ENCODE results near the gene NEK4. TPM values are rescaled to one million over a fixed set of nuclear protein-coding genes. Genes with fewer than 3 reads are reported as not detected.
"Not testable (repeated sequence)": the region's sequence is repeated elsewhere in the genome, so short reads cannot be mapped to it uniquely, and the experiment has no call there.

The NEK4 gene
- total RNA-seq, 1 donor from 2014 or later: 14.7 TPM

DNA sequence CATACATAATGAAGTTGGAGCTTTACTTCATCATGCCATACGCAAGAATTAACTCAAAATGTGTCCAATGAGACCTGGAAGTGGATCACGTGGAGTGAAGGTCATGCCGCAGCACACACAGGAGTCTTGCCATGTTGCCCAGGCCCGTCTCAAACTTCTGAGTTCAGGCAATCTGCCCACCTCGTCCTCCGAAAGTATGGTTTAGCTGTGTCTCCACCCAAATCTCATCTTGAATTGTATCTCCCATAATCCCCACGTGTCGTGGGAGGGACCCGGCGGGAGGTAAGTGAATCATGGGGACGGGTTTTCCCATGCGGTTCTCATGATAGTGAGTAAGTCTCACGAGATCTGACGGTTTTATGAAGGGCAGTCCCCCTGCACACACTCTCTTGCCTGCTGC is 39.1 kb downstream of the NEK4 start:
- no peak for ATAC-seq

DNA sequence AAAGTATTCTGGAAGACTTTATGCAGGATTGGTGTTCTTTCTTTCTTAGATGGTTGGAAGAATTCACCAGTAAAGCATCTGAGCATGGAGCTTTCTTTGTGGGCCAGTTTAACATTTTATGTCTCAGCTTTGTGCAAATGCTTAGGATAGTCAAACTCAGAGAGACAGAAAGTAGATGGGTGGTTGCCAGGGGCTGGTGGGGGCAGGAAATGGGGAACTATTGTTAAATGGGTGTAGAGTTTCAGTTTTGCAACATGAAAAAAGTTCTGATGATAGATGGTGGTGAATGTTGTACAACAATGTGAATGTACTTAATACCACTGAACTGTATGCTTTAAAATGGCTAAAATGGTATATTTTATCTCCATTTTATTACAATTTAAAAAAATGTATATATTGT is 40.1 kb downstream of the NEK4 start:
- ATAC-seq: no peak

DNA sequence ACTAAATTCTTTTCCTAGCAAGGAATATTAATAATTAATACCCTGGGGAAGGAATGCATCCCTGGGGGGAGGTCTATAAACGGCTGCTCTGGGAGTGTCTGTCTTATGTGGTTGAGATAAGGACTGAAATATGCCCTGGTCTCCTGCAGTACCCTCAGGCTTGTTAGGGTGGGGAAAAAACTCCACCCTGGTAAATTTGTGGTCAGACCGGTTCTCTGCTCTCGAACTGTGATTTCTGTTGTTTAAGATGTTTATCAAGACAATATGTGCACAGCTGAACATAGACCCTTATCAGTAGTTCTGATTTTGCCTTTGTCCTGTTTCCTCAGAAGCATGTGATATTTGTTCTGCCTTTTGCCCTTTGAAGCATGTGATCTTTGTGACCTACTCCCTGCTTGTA is 42.0 kb downstream of the NEK4 start:
- not testable (repeated sequence) for ATAC-seq

DNA sequence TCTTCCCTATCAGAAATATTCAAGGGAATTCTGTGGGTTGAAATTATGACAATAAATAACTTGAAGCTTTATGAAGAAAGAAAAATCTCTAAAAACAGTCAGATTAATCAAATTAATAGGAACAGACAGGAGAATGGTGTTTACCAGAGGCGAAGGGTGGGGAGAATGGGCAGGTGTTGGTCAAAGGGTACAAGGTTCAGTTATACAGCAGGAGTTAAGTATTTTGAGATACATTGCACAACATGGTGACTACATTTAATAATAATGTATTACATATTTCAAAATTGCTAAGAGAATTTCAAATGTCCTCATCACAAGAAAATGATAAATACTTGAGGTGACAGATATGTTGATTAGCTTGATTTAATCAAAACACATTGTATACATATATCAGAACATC is 46.2 kb downstream of the NEK4 start:
- no peak for ATAC-seq

DNA sequence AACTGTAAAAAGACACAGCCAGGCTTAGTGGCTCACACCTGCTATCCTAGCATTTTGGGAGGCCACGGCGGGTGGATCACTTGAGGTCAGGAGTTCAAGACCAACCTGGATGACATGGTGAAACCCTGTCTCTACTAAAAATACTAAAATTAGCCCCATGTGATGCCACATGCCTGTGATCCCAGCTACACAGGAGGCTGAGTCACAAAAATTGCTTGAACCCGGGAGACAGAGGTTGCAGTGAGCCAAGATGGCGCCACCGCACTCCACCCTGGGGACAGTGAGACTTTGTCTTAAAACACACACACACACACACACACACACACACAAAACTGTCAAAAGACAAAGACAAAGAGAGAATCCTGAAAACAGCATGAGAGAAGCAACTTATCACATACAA is 46.8 kb downstream of the NEK4 start:
- ATAC-seq: no peak

DNA sequence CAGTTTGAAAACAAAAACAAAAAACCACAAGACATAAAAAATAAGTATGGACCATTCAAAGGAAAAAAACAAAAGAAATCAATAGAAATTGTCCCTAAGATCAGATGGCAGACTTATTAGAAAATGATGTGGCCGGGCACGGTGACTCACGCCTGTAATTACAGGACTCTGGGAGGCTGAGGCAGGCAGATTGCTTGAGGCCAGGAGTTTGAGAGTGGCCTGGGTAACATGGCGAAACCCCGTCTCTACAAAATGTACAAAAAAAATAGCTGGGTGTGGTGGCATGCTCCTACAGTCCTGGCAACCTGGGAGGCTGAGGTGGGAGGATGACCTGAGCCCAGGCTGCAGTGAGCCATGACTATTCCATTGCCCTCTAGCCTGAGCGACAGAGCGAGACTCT is 48.2 kb downstream of the NEK4 start:
- no peak for ATAC-seq

DNA sequence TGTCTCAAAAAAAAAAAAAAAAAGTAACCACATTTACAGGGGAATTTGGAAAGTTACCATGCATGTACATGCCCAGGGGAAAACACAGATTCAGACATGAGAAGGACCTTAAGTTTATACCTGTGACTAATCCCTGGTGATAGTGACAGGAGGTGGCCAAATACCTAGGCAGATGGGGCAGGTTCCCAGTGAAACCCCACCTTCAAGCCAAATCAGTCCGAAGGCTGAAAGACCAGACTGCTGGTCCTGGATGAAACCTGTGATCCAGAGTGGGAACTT is 49.1 kb downstream of the NEK4 start:
- no peak for ATAC-seq

DNA sequence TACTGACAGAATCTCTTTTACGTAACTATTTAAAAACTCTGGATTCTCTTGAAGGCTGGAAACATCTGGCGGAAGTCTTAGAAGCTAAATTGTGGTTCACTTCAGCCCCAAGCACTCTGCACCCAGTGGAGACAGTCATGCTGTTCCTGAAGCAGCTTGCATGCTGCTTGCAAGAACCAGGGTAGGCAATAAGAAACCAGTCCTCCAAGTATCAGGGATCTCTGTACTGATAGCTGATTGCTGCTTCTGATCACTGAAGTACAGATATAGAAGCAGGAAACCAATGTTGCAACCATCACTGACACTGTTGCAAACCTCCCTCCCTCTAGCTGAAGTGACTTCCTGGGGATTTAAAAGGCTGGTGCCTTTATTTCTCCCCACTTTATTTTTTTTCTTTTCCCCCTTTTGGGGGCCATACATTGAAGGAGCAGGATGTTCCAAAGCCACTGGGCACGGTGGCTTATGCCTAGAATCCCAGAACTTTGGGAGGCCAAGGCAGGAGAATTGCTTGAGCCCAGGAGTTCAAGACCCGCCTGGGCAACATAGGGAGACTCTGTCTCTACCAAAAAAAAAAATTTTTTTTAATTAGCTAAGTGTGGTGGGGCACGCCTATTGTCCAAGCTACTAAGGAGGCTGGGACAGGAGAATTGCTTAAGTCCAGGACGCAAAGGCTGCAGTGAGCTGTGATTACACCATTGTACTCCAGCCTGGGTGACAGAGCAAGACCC is 49.6 kb downstream of the NEK4 start:
- ATAC-seq: no peak

DNA sequence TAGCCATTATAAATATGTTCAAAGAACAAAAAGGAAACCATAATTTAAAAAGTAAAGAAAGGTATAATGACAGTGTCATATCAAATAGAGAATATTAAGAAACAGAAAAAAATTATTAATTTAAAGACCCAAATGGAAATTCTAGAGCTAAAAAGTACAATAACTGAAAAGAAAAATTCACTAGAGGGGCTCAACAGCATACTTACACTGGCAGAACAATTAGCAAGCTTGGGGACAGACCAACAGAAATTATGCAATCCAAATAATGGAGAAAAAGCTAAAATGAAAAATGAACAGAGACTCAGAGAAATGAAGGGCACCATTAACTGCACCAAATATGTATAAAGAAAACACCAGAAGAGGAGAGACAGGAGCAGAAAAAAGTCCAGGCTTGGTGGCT is 51.1 kb downstream of the NEK4 start:
- ATAC-seq: no peak

DNA sequence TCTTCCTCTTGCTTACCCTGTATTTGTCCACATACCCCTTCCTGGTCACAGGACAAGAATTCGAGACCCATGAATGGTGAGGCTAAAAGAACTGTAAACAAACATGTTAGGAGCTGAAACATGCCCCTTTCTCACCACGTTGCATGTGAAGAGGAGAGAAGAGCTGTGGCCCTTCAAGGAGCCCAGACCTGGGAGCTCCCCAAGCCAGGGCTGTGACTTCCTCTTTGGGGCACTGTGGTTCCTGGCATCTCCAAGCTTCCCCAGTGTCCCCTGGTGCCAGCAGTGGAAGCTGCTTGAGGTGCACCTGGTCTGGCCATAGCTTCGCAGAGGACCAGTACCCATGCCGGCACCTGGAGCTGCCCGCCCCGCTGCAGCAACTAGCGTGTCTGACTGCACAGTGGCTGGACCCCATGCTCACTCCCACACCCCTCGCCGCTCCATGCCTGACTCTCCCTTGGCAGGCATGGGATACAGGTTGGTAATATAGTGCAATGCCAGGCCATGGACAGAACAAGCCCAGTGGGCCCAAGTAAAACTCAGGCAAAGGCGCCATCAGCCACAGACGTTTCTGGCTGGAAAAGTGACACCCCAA is 54.9 kb downstream of the NEK4 start:
- no peak for ATAC-seq

DNA sequence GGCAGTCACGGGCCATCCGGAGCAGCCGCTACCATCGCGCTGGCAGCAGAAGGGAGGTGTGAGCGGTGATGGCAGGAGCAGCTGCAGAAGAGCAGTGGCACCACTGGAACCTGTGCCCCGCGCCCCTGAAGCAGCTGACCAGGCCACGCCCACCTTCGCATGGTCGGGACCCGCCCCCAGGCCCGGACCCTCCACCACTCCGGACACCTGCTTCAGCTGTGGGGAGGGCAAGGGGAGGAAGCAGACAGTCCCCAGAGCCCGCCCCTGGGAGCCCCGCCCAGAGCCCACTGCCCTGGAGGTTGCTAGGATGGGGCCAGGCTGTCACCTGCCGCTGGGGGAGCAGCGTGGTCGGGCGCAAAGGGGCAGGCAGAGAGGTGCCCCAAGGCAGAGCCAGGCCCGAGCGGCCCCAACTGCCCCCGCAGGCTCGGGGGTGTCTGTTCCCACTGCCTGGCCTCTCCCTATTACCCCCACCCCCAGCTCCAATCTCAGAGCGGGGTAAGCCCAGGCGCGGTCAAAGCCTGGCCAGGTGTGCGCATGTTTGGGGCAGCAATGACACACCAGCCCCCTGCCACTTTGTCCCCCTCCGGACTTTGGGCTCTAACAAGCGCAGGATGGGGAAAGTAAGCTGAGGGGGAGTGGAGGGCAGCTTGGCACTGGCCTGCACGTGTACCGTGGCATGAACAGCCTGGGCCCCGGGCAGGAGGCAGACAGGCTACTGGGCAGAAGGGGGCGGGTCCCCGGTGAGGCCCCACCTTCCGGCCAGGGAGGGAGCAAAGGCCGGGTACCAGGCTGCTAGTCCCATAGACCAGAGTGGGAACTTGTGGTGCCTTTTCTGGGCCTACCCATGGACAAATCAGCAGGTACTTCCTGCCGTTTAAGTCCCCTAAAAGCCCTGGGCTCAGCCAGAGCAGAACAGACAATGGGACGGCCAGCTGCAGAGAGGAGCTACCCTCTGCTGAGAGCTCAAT is 56.1 kb downstream of the NEK4 start:
- peak; percentile 44 for ATAC-seq

DNA sequence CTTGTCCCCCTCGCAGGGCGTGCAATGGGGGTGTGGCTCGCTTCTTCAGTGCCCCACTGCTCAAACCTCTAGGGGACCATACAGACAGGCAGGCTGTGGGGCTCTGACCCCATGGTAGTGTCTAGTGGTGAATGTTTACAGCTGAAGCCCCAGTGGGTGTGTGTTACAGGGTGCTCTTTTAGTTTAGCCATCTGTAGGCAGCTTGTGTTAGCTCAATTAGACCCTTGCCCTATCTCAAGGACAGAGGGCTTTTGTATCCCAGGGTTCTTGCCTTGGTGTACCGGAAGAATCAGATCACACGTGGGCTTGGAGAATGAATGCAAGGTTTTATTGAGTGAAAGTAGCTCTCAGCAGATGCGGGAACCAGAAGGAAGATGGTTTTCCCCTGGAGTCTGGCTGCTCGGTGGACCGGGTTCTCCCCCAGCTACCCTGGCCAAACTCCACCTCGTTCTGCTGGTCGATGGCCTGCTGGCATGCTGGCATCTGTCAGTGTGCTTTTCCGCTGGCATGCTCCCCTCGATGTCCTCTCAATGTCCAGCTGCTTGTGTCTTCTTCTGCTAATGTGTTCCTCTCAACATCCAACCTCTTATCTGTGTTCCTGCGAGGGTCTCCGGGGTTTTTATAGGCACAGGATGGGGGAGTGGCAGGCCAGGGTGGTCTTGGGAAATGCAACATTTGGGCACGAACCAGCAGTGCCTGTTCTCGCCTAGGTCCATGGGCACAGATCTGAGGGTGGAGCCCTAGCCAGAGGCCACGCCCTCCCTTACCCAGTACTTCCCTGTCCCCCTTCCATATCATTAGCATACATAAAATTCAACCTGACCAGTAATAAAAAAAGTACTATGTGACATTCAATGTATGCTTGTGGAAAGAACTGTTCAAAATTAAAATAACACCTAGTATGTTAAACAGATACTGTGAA is 58.2 kb downstream of the NEK4 start:
- no peak for ATAC-seq

DNA sequence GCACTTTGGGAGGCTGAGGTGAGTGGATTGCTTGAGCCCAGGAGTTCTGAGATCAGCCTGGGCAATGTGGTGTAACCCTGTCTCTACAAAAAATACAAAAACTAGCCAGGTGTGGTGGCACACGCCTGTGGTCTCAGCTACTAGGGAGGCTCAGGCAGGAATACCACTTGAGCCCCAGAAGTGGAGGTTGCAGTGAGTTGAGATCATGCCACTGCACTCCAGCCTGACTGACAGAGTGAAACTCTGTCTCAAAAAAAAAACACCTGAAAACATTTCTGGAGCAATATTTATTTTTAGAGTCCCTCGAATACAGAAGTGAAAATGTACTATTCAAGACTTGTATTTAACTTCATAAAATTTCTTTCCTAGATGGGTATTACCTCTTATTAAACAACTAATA is 60.2 kb downstream of the NEK4 start:
- ATAC-seq: no peak

DNA sequence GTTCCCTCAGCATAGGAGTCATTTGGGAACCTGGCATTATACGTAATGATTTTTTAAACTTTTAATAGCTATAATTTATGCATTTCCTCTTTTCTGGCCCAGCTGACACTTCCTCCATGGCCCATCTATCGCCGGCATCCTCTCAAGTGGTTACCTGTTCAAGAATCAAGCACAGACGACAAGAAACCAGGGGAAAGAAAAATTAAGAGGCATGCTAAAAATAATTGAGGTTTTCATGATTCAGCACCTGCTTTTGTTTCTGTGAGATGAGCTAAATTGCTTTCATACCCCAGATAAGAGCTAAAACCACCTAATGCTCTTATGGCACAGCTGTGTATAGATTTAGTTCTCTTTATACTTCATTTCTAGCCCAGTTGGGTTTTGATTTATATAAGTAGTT is 63.2 kb downstream of the NEK4 start:
- ATAC-seq: no peak

DNA sequence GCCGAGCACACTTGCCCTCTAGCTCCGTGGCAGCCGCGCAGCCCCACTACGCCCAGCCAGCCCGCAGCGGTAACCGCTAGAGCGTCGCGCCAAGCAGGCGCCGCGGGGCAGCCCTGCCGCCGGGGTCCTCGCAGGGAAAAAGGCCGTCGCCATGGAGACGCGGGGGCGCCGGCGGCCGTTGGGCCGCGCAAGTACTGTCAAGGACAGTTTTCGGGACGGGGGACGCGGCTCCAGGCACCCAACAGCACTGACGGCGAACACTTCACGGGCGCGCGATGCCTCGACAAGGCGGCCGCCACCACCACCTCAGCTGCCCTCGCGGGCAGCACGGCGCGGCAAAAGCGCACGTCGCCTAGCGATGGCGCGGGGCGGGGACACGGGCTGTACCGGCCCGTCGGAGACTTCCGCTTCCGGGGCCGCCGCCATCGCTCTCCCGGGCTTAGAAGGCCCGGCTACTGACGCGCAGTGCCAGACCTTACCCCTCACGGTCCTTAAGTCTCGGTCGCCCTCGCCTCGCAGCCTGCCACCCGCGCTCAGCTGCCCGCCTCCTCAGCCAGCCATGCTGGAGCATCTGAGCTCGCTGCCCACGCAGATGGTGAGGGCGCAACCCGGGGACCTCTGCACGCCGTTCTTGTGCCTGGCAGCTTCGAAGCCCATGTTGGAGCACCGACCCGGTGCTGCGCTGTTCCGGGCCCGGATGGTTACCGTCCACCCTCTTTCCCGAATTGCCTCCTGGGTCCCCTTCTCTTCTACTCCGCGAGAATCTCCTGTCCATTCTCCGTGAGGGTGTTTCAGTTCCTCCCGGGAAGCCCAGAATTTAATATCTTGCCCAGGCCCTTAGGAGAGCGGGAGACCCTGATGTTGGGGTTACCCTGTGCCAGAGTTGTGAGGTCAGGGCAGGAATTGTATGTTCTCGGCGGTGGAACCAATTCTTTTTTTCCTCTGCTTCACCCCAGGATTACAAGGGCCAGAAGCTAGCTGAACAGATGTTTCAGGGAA is 64.8 kb downstream of the NEK4 start, which contains the start of the genes GLT8D1 and SPCS1:
TSS of gene GLT8D1 (minus strand) at position 104 of the 999 bp plus-strand sequence. CDS start 5,331 bp downstream, outside the sequence.
TSS of gene SPCS1 (plus strand) at position 419 of the 999 bp plus-strand sequence. CDS start at position 560, 141 bp downstream.
- ATAC-seq: peak; percentile 92

DNA sequence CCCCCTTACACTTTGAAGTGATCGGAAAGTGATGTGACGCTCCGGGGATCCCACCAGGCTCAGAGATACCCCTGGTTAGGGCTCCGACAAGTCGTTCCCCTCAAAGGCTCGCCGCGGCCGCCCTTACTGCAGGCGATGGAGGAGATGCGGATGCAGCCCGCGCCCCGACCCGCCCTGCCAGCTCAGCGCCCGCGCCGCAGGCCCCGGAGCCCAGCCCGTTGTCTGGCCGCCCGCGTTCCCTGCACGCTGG is 65.4 kb downstream of the NEK4 start:
- no peak for ATAC-seq

DNA sequence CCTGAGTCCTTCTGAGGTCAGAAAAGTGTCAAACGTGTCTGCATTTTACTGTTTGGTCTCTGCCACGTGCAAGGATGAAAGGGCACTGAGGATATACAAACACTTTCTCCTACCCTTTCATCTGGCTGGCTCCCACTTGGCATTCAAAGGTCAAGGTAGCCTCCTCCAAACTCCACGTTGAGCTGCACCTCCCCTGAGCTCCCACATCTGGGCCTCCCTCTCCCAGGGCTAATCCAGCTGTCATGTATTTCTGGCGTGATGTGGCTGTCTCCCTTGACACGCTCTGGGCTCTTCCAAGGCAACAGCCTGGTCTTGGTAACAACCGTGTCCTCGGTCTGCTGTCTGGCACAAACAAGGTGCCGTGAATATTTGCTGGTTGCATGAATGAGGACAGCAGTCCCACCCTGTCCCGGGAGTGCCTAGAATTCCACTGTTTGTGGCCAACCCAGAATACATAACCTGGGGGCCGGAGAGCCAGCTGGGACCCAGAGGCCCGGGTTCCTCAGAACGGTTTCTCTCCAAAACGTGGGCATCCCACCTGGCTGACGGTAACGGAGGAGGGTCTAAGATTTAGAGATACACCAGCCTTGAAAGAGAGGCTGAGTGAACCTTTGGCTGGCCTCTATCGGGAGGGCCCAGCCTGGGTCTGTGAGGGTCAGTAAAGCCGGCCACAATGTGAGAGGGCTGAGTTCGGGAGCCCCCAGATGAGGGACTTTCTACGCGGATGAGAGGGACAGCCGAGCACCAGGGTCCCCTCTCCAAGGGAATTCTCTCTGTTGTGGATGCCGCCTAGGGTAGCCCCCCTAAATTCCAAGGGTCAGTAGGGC is 65.9 kb downstream of the NEK4 start:
- ATAC-seq: peak; percentile 25

DNA sequence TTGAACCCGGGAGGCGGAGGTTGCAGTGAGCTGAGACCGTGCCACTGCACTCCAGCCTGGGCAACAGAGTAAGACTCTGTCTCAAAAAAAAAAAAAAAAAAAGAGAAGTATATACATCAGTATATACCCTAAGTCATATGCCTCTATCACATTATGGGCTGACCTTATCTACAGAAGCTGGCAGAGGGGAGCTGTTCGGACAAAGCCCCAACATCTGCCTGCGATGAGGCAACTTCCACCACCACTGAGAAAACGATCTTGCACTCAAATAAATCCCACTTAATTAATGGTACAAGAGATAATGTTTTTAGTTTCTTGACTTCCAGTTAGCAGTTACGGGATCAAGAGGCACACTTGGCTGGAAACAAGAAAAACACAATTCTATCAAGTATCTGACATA is 67.4 kb downstream of the NEK4 start:
- ATAC-seq: no peak

DNA sequence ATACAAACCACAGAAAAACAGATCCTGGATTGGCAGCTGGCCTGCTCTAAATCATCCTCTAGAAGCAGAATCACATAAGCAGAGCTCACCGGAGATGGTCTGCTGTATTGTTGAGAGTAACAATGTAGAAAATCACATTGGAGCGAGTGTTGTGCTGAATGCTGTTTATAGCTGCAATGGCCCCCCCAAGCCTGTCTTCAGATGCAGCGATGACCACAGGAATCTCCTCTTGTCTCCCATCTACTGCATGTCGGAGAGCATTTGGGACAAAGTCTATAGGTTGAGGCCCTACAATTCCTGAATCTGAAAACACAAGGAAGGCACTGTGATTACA is 73.1 kb downstream of the NEK4 start:
- no peak for ATAC-seq

DNA sequence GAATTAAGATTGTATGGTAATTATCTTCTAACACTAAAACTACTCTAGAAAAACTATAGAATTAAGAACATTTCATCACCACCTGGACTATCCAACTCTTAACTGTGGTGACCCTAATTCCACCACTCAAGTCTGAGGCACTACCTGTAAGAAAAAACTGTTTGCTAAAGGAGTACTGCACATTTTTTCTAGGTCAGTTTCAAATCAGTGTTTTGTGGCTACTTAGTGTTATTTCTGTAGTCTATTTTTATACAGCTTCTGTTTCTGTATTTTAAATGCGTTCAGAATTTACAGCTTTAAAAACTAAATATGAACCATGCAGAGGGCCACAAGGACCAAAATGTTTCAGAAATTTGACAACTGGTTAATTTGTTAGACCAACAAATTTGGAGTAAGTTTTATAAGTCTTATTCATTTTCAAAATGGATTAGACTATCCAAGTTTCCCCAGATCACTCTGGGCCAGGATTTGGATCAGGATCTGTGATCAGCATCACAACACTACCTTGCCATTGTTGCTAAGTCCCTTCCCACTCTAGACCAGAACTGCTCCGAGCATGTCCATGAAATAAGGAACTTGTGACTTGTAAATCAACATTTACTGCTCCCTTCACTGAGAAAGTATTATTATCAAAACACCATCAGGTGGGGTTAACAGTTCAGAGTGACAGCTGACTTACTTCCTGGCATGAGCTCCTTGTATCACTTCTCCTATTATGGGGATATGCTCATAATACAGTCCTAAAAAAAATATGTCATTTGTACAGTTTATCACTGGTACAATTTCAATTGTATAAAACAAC is 73.7 kb downstream of the NEK4 start:
- no peak for ATAC-seq

Data from esophagus mucosa (tissue), 1 donor.